HL-60/S4 treated with phorbol 12-myristate 13-acetate at 8.2 ng/mL for 4 days and 3 days (cell line): Measurements from ENCODE around the gene TNIK.

Experiments used
- in situ Hi-C: fragments of 300-500 bp; cut with MboI; formaldehyde crosslinking; loops from 2 replicates; pipeline ENCODE4 v1.15.0; 2022; ENCODE audit warnings: low sequenced_read_pairs

The TNIK gene

GRCh38 chr3:171420667-171421066, 39.5 kb downstream of the TNIK start:
- in situ Hi-C loops, result no loop called here

GRCh38 chr3:171419457-171419856, 40.7 kb downstream of the TNIK start:
- in situ Hi-C loops, result no loop called here

DNA sequence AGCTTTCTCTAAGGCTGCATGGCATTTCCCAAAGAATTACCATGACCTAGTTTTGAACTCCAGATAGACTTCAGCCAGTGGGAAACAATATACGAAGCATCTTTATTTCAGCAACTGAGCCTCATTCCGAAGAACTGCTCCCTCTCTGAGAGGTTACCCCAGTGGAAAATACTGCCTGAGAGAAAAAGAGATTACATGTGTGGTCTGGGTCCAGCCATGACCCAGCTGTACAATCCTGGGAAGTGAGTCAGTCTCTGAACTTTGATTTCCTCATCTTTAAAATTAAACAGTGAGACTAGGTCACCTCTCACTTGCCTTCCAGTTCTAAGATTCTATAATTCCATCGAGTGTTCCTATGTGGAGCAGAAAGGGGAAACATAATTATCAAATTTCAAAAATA, 42.4 kb downstream of the TNIK start:
- in situ Hi-C loops, result no loop called here

DNA sequence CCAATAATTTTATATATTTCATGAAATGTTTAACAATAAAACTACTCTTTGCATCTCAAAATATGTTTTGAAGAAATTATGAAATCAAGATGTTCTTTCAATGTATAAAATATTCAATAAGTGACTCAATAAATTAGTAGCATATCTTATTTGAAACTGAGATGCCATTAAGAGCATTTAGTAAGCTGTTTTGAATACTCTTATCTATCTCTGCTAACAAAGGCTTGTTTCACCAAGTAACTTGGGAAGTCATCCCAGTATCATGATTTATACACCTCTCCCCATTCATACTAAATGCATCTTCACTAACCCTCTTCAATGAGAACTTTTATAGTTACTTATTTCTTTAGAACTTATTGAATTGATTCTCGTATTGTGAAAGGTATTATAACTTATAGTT, 43.1 kb downstream of the TNIK start:
- in situ Hi-C loops, result no loop called here

- in situ Hi-C loops, result no loop called here
These were observed 43.5 kb downstream of the TNIK start for GRCh38 chr3:171416666-171417065.

DNA sequence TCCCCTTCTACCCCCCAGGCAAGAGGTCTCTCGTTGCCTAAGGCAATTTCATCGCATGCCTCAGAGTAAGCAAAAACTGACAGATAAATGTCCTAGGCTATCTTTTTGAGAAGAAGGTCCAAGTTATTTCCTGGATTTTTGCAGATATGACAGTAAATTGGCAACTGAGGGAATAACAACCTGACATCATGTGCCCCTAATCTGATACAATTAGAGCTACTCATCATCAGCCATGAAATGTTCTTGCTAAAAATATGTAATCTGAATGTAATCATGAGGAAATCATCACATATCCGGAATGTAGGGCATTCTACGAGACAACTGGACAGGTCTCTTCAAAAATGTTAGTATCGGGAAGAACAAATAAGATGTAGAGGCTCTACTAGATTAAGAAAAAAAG, 44.1 kb downstream of the TNIK start:
- in situ Hi-C loops, result no loop called here

- in situ Hi-C loops, result no loop called here
These were observed 45.1 kb downstream of the TNIK start for GRCh38 chr3:171415070-171415469.

DNA sequence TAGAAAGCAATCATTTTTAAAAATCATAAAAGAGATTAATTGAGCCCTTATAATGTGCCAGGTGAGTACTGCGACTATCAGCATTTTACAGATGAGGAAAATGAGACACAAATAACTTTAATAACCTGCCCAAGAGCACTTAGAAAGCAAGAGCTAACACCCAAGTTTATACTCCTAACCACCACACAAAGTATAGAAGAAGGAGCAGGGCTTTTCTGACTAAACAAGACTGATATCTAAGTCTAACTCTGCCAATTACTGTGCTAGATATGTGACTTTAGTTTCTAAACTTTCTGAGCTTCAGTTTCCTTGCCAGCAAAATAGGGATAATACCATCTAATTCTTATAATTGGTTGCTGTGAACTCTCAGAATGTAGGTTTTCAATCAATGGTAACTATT, 47.7 kb downstream of the TNIK start:
- in situ Hi-C loops, result no loop called here

- in situ Hi-C loops, result no loop called here
These were observed 48.2 kb downstream of the TNIK start for GRCh38 chr3:171412054-171412453.

- in situ Hi-C loops, result no loop called here
These were observed 50.0 kb downstream of the TNIK start for GRCh38 chr3:171410186-171410585.

GRCh38 chr3:171407759-171408158, 52.4 kb downstream of the TNIK start:
- in situ Hi-C loops, result no loop called here

DNA sequence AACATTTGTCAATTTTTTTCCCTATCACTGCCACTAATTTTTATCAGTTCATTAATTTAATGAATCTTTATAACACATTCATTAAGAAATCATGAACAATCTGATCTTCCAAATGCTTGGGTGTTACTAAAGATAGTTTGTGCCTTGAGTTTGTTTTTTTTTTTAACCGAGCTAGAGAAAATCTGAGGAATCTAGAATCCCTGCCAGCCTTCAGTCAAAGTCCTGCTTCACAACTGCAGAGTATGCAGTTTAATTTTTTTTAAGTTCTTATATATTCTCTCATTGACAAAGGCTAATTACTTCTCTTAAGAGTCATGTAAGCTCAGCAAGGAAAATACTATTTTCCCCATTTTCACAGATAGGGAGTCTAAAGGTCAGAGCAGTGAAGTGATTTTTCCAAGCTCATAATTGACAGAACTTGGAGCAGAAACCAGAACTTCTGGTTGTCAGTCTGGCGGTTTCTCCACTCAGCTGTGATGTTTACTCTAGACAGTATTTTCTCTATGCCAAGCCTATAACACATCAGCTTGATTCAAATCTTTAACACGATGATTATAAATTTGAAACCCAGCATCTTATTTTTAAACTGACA, 55.7 kb downstream of the TNIK start:
- in situ Hi-C loops, result no loop called here

DNA sequence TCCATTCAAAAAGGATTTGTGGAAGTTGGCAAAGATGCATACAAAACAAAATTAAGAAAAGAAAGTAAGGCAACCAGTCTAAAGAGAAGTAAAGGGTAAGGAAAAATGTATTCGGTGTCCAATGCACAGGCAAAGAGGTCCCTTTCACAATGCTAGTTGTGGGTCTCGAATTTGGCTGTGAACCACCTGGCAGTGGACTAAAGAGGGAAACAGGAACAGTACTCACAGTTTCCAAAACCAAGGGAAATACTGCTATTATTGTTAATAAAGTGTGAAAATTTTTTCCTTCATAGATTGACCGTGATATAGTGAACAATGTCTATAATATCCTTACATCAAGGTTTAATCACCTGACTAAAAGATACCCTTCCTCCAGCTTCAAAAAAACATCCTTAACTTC, 57.9 kb downstream of the TNIK start:
- in situ Hi-C loops, result no loop called here

DNA sequence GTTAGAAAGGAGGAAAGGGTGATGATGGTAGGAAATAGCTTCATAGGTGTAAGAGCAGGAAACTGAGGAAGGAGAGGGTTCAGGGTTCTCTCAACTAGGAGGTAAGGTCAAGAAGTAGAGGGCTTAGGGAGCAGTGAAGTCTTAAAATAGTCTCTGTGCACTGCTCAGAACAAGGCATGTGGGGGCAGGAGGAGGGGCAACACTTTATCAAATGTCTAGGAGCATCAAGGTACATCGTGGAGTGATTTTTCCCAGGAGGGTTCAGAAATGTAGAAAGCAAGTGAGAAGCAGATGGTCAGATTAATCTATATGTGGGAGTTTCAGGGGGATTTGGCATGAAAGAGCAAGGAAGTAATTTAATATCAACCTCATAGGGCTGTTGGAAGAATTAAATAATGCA, 58.8 kb downstream of the TNIK start:
- in situ Hi-C loops, result no loop called here

DNA sequence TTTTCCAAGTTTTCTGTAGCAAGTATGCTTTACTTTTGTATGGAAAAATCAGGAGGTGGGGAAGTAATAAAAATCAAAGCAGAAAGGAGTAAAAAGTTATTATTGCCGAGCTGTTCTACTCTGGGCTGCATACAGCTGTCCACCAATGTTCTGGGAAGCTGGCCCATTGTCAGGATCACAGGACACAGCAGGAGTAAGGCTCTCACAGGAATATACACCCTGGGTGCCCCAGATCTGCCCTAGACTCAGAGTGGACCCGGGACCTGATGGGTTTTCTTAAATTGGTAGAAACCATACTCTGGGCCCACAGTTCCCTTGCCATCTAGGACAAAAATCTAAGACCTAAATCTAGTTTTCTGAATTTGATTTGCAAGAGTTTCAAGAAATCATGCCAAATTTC, 60.4 kb downstream of the TNIK start:
- in situ Hi-C loops, result no loop called here

DNA sequence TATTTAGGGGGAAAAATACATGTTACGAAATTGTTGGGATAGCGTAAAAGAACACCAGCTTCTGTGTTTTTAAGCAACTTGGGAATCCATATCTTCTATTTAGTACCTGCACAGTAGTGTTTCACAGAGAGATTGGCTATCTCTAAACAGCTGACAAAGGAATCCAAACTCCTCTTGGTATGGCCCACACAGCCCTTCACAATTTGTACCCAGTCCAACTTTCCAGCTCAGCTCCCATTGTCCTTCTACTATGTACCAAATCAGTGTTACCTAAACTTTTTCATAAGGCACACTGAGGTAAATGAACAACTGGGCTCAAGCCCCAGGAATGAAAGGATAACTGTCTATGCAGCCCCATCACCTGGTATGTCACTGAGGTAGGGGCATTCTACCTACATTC, 61.9 kb downstream of the TNIK start:
- in situ Hi-C loops, result no loop called here

GRCh38 chr3:171397089-171397488, 63.1 kb downstream of the TNIK start:
- in situ Hi-C loops, result no loop called here

- in situ Hi-C loops, result no loop called here
These were observed 64.2 kb downstream of the TNIK start for GRCh38 chr3:171396048-171396447.

DNA sequence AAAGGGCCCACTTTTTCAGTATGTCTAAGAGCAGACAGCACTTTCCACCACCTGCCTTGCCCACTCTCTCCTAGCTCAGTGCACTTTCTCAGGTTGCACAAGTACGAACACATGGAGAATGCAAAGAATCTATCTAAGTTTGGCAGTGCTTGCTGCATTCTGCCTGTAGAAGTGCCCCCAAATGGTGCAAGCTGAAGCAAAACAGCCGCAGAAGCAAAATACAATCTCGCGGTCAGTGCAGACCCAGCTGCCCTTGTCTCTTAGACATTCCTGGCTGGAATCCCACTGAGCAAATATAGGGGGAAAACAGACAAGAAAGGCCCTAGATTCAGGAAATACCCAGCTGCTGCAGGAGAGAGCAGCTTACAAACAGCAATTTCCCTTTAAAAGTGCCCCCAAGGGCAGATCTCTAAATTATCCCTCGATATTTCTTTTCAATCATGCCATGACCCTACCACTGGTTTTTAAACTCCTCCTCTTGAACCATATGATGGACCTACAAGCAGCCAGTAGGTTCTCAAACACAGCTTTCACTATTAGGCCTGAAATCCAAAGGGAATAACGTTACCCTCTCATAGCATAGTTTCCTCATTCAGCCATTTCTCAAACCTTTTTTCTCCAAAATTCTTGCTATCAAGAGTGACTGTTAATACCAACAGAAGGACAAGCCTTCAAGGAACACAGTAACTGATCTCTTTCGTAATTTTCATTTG, 67.0 kb downstream of the TNIK start:
- in situ Hi-C loops, result no loop called here

- in situ Hi-C loops, result no loop called here
These were observed 68.8 kb downstream of the TNIK start for GRCh38 chr3:171391432-171391831.

DNA sequence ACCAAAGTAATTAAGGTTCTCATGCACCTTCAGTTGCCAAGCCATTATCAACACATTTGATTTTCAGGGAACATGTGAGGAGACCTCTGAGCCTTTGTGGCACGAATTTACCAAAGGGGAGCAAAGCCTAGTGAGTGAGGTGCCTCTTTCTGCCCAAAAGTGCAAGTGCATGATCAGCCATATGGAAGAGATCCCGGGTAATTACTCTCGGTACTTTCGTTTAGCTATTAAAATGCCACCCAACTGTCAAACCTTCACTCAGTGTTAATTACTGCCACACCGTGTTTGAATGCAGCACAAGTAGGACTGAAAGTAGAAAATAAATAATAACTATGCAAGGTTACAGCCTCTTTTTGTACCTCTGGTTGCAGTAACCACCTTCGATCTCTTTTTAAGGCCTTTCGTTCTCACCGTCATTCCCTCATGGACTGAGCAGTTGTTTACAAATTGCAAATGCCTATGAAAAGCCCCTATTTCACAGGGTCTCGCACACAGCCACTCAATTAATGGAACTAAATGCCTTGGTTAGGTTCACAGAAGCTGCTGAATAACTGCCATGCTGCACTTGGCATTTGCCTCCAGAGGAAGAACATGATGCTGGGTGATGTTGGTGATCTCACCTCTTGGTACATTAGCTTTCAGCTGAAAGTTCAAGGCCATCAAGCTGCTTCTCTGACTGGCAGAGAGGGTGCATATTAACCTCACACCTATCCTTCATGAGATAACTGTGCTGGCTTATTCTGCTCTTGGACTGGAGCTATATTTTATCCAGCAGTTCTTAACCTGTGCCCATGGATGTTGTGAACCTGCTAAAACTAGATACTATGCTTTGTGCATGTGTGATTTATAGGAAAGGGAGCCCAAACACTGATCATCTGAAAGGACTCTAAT, 69.9 kb downstream of the TNIK start:
- in situ Hi-C loops, result no loop called here

- in situ Hi-C loops, result no loop called here
These were observed 70.7 kb downstream of the TNIK start for GRCh38 chr3:171389491-171389890.
